HS-5 (cell line): Measurements from ENCODE around the gene CYP2A13.
"Not testable (repeated sequence)": the region's sequence is repeated elsewhere in the genome, so short reads cannot be mapped to it uniquely, and the experiment has no call there.

Source experiments
- DNase-seq: peaks from one replicate; pipeline ENCODE4 v3.0.0-alpha.2; 2012; ENCODE audit warnings: low read depth

Gene CYP2A13

GRCh38 chr19:41088151-41088550 lies at the start of gene CYP2A13:
Gene CYP2A13 (plus strand): TSS chr19:41088451. CDS start chr19:41088472, 21 bp downstream.
- no peak for DNase-seq

GRCh38 chr19:41039806-41040205 lies 48.4 kb upstream of the CYP2A13 start:
- no peak for DNase-seq

DNA sequence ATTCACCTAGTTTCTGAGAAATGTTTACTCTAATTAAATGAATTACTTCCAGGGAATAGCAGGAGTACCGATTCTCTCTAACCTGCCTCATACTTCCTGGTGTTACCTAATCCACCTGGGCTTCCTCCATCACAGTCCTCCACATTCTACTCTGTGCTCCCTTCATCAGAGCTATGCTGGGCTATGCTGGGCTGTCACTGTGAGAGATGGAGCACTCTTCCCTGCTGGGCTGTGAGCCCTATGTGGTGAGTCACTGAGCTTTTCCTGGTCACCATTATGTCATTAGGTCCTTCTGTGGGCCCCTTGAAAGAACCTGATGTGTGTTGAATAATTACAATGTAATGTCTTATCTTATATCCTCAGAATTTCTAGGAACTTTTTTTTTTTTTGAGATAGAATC lies 43.2 kb upstream of the CYP2A13 start:
- DNase-seq = not testable (repeated sequence)

GRCh38 chr19:41050426-41050825 lies 37.8 kb upstream of the CYP2A13 start:
- DNase-seq = no peak

GRCh38 chr19:41052162-41052561 lies 36.1 kb upstream of the CYP2A13 start:
- not testable (repeated sequence) for DNase-seq

DNA sequence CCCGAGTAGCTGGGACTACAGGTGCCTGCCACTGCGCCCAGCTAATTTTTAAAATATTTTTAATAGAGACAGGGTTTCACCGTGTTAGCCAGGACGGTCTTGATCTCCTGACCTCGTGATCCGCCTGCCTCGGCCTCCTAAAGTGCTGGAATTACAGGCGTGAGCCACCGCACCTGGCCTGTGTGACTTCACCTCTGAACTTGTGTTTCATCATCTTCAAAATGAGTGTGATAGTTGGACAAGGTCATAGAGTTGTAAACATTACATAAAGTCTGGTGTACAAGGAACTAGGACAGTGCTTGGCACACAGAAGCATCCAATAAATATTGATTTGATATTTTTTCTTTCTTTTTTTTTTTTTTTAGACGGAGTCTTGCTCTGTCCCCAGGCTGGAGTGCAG lies 34.9 kb upstream of the CYP2A13 start:
- DNase-seq = not testable (repeated sequence)

DNA sequence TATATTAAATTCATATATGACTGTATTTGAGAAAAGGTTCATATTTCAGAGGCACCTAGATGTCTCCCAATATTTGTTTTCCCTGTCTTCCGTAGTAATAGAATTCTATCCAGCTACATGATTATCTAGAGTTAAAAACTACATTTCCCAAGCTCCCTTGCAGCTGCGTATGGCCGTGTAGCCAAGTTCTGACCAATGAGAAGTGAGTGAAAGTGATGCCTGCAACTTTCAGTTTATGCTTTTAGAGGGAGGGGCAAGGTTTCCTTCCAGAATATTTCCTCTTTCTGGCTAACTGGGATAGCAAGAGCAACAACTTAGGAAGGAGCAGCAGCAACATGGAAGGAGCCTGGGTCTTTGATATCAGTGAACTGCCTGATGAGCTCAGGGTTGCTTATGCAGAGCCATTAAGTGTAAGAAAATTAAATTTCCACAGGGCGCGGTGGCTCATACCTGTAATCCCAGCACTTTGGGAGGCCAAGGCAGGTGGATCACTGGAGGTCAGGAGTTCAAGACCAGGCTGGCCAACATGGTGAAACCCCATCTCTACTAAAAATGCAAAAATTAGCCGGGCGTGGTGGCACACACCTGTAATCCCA lies 23.2 kb upstream of the CYP2A13 start:
- DNase-seq = no peak

DNA sequence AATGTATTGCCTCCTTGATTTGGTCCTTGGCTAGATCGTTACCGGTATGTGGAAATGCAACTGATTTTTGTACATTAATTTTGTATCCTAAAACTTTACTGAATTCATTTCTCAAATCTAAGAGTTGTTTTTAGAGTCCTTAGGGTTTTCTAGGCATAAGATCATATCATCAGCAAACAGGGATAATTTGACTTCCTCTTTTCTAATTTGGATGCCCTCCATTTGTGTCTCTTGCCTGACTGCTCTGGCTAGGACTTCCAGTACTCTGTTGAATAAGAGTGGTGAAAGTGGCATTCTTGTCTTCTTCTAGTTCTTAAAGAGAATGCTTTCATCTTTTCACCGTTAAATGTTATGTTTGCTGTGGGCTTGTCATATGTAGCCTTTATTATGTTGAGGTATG lies 12.0 kb upstream of the CYP2A13 start:
- DNase-seq = no peak

- DNase-seq = no peak
These were observed 4.7 kb upstream of the CYP2A13 start for GRCh38 chr19:41083516-41083915.

- DNase-seq = no peak
These were observed 2.4 kb upstream of the CYP2A13 start for GRCh38 chr19:41085748-41086415.

GRCh38 chr19:41089959-41090358 lies 1.7 kb downstream of the CYP2A13 start:
- DNase-seq = no peak

DNA sequence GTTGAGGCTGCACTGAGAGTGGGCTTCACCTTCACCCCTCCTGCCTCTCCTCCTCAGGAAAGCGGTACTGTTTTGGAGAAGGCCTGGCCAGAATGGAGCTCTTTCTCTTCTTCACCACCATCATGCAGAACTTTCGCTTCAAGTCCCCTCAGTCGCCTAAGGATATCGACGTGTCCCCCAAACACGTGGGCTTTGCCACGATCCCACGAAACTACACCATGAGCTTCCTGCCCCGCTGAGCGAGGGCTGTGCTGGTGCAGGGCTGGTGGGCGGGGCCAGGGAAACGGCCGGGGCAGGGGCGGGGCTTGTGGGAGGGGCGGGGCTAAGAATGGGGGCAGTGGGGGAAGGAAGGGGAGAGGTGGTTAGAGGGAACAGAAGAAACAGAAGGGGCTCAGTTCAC lies 7.5 kb downstream of the CYP2A13 start:
- DNase-seq = no peak

- no peak for DNase-seq
These were observed 8.1 kb downstream of the CYP2A13 start for GRCh38 chr19:41096353-41096752.

GRCh38 chr19:41097302-41097701 lies 9.1 kb downstream of the CYP2A13 start:
- DNase-seq = no peak

DNA sequence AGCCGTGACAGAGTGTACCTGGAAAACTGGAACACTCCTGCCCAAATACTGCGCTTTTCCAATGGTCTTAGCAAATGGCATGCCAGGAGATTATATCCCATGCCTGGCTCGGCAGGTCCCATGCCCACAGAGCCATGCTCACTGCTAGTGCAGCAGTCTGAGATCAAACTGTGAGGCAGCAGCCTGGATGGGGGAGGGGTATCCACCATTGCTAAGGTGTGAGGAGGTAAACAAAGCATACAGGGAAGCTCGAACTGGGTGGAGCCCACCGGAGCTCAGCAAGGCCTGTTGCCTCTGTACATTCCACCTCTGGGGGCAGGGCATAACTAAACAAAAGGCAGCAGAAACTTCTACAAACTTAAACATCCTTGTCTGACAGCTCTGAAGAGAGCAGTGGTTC lies 10.5 kb downstream of the CYP2A13 start:
- no peak for DNase-seq

DNA sequence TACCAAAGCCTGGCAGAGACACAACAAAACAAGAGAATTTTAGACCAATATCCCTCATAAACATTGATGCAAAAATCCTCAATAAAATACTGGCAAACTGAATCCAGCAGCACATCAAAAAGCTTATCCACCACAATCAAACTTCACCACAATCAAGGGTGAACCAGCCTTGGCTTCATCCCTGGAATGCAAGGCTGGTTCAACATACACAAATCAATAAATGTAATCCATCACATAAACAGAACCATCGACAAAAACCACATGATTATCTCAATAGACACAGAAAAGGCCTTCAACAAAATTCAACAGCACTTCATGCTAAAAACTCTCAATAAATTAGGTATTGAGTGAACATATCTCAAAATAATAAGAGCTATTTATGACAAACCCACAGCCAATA lies 14.0 kb downstream of the CYP2A13 start:
- DNase-seq = not testable (repeated sequence)

DNA sequence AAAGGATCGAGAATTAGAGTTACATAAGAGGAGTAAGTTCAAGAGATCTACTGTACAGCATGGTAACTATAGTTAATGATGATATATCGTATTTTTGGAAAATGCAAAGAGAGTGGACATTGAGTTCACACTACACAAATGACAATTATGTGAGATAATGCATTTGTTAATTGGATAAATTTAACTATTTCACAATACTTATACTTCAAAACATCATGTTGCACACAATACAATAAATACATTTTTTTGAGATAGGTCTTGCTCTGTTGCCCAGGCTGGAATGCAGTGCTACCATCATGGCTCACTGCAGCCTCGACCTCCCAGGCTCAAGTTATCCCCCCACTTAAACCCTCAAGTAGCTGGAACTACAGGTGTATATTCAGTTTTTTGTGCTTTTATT lies 17.9 kb downstream of the CYP2A13 start:
- no peak for DNase-seq

- no peak for DNase-seq
These were observed 23.0 kb downstream of the CYP2A13 start for GRCh38 chr19:41111296-41111695.

- DNase-seq = no peak
These were observed 23.6 kb downstream of the CYP2A13 start for GRCh38 chr19:41111750-41112295.

- no peak for DNase-seq
These were observed 24.6 kb downstream of the CYP2A13 start for GRCh38 chr19:41112728-41113290.

GRCh38 chr19:41114132-41114531 lies 25.9 kb downstream of the CYP2A13 start, which contains the start of gene CYP2F1:
Gene CYP2F1 (plus strand): TSS chr19:41114432. CDS start chr19:41116189, 1,757 bp downstream.
- DNase-seq = no peak

DNA sequence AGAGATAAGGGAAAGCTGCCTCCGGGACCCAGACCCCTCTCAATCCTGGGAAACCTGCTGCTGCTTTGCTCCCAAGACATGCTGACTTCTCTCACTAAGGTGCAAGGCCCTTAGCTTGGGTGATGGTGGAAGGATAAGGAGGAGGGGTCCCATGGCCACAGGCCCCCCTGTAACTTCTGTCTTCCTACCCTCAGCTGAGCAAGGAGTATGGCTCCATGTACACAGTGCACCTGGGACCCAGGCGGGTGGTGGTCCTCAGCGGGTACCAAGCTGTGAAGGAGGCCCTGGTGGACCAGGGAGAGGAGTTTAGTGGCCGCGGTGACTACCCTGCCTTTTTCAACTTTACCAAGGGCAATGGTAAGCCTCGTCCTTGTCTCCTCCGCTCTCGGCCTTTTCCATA lies 28.0 kb downstream of the CYP2A13 start:
- DNase-seq = no peak
